Measurements from ENCODE around the gene NXPE1.
A peak's percentile ranks its signal among the peaks of the same experiment; 100 is the strongest.
"Not testable (repeated sequence)": the region's sequence is repeated elsewhere in the genome, so short reads cannot be mapped to it uniquely, and the experiment has no call there.

The NXPE1 gene

GRCh38 chr11:114559425-114560310 is at the start of gene NXPE1:
TSS of gene NXPE1 (minus strand) at chr11:114559881. CDS start at chr11:114551201, 8,680 bp downstream.
- no peak for DNase-seq (ENCODE audit: low read depth)

DNA sequence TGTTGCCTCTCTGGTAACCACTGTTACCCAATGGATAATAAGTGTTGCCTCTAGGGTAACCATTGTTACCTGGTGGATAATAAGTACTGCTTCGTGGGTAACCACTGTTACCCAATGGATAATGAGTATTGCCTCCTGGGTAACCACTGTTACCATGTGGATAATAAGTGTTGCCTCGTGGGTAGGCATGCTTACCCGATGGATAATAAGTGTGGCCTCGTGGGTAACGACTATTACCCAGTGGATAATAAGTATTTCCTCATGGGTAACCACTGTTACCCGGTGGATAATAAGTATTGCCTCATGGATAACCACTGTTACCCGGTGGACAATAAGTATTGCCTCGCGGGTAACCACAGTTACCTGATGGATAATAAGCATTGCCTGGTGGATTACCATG is 49.7 kb upstream of the NXPE1 start:
- DNase-seq (ENCODE audit: low read depth): no peak

- not testable (repeated sequence) for DNase-seq (ENCODE audit: low read depth)
Measured at GRCh38 chr11:114608605-114609004, 48.9 kb upstream of the NXPE1 start.

DNA sequence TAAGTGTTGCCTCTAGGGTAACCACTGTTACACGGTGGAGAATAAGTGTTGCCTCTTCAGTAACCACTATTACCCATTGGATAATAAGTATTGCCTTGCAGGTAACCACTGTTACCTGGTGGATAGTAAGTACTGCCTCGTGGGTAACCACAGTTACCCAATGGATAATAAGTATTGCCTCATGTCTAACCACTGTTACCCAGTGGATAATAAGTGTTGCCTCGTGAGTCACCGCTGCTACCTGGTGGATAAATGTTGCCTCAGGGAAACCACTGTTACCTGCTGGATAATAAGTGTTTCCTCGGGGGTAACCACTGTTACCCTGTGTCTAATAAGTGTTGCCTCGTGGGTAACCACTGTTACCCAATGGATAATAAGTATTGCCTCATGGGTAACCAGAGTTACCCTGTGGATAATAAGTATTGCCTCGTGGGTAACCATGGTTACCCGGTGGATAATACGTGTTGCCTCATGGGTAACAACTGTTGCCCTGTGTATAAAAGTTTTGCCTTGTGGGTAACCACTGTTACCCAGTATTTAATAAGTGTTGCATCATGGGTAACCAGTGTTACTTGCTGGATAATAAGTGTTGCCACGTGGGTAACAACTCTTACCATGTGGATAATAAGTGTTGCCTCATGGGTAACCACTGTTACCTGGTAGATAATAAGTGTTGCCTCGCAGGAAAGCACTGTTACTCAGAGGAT is 48.2 kb upstream of the NXPE1 start:
- DNase-seq (ENCODE audit: low read depth): no peak

DNA sequence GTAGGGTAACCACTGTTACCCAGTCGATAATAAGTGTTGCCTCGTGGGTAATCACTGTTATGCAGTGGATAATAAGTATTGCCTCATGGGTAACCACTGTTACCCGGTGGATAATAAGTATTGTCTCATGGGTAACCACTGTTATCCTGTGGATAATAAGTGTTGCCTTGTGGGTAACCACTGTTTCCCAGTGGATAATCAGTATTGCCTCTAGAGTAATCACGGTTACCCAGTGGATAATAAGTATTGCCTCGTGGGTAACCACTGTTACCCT is 47.1 kb upstream of the NXPE1 start:
- DNase-seq (ENCODE audit: low read depth): not testable (repeated sequence)

DNA sequence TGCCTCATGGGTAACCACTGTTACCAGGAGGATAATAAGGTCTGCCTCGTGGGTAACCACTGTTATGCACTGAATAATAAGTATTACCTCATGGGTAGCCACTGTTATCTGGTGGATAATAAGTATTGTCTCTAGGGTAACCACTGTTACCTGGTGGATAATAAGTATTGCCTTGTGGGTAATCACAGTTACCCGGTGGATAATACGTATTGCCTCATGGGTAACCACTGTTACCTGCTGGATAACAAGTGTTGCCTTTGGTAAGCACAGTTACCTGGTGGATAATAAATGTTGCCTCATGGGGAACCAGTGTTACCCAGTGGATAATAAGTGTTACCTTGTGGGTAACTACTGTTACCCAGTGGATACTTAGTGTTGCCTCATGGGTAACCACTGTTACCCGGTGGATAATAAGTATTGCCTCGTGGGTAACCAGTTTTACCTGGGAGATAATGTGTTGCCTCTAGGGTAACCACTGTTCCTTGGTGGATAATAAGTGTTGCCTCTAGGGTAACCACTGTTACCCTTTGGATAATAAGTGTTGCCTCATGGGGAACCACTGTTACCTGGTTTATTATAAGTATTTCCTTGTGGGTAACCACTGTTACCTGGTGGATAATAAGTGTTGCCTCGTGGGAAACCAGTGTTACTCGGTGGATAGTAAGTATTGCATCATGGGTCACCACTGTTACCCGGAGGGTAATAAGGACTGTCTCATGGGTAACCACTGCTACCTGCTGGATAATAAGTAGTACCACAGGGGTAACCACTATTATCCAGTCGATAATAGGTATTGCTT is 46.5 kb upstream of the NXPE1 start:
- DNase-seq (ENCODE audit: low read depth): no peak

DNA sequence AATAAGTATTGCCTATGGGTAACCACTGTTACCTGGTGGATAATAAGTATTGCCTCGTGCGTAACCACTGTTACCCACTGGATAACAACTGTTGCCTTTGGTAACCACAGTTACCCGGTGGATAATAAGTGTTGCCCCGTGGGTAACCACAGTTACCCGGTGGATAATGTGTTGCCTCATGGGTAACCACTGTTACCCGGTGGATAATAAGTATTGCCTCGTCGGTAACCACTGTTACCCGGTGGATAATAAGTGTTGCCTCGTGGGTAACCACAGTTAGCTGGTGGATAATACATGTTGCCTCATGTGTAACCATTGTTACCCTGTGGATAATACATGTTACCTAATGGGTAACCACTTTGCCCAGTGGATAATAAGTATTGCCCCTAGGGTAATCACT is 45.7 kb upstream of the NXPE1 start:
- no peak for DNase-seq (ENCODE audit: low read depth)

DNA sequence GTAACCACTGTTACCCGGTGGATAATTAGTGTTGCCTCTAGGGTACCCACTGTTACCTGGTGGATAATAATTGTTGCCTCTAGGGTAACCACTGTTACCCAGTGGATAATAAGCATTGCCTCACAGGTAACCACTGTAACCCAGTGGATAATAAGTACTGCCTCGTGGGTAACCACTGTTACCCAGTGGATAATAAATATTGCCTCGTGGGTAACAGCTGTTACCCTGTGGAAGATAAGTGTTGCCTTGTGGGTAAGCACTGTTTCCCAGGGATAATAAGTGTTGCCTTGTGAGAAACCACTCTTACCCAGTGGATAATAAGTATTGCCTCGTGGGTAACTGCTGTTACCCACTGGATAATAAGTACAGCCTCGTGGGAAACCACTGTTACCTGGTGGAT is 45.2 kb upstream of the NXPE1 start:
- DNase-seq (ENCODE audit: low read depth): no peak

DNA sequence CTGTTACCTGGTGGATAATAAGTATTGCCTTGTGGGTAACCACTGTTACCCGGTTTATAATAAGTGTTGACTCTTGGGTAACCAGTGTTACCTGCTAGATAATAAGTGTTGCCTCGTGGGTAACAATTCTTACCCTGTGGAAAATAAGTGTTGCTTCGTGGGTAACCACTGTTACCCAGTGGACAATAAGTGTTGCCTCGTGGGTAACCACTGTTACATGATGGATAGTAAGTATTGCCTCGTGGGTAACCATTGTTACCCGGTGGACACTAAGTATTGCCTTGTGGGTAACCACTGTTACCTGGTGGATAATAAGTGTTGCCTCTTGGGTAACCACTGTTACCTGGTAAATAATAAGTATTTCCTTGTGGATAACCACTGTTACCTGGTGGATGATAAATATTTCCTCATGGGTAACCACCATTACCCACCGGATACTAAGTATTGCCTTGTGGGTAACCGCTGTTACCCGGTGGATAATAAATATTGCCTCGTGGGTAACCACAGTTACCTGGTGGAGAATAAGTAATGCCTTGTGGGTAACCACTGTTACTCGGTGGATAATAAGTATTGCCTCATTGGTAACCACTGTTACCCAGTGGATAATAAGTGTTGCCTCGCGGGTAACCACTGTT is 44.6 kb upstream of the NXPE1 start:
- DNase-seq (ENCODE audit: low read depth): no peak

DNA sequence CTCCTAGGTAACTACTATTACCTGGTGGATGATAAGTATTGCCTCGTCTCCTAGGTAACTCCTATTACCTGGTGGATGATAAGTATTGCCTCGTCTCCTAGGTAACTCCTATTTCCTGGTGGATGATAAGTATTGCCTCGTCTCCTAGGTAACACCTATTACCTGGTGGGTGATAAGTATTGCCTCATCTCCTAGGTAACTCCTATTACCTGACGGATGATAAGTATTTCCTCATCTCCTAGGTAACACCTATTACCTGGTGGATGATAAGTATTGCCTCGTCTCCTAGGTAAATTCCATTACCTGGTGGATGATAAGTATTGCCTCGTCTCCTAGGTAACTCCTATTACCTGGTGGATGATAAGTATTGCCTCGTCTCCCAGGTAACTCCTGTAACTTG is 43.5 kb upstream of the NXPE1 start:
- DNase-seq (ENCODE audit: low read depth): not testable (repeated sequence)

- no peak for DNase-seq (ENCODE audit: low read depth)
Measured at GRCh38 chr11:114598461-114598860, 38.8 kb upstream of the NXPE1 start.

- DNase-seq (ENCODE audit: low read depth): no peak
Measured at GRCh38 chr11:114596175-114596919, 36.7 kb upstream of the NXPE1 start.

- no peak for DNase-seq (ENCODE audit: low read depth)
Measured at GRCh38 chr11:114595571-114595970, 35.9 kb upstream of the NXPE1 start, which contains the start of gene NXPE4. TSS of gene NXPE4 (minus strand) at chr11:114595786. CDS start at chr11:114594759, 1,027 bp downstream.

GRCh38 chr11:114594703-114595102 is 35.0 kb upstream of the NXPE1 start:
- DNase-seq (ENCODE audit: low read depth): no peak

GRCh38 chr11:114587398-114587953 is 27.8 kb upstream of the NXPE1 start:
- DNase-seq (ENCODE audit: low read depth): no peak

DNA sequence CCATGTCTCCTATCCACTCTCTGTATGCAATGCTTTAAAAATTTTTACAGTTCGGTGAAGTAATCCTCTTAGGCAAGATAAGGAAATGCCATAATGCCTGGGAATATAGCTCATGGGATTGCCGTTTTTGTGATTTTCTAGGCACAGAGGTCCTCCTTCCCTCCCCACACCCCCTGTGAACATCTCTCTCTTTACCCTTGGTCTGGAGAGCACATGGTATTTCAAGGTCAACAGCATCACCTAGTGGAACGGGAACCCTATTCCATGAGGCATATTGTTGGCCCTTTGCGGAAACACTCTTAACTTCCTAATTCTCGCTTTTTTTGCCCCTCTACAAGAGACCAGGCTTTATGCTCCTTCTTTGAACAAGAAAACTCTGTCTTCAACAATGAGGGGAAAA is 27.1 kb upstream of the NXPE1 start:
- no peak for DNase-seq (ENCODE audit: low read depth)

DNA sequence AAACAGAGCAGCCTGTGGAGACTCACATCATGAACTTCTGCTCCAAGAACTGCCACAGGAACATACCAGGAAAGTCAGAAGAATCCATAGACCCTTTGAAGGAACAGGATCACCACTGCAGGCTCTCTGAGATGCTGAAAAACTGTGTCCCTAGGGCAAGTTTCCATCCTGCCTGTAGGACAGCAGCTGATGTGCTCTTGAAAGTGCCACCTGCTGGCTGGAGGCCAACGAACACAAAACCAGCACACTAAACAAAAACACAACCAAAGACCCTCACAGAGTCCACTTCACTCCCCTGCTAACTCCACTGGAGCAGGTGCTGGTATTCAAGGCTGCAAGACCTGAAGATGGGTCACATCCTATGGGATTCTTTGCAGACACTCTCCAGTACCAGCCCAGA is 12.0 kb upstream of the NXPE1 start:
- no peak for DNase-seq (ENCODE audit: low read depth)

- DNase-seq (ENCODE audit: low read depth): no peak
Measured at GRCh38 chr11:114569801-114570200, 10.1 kb upstream of the NXPE1 start.

DNA sequence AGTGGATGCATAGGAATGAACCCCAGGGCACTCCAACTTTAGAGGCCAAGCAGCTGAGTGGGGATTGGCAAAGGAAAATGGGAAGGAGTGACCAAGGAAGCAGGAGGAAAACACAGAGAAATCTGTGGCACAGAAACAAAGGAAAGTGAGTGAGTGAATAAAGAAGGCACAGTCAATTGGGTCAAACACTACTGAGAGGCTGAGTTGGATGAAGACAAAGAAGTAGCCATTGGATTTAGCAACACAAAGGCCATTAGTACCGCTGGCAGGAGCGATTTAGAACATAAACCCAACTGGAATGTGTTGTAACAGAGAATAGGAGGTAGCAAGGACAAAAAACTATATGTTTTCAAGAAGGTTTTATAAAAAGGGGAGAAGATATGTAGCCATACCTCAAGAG is 6.6 kb upstream of the NXPE1 start:
- no peak for DNase-seq (ENCODE audit: low read depth)

GRCh38 chr11:114564831-114565230 is 5.2 kb upstream of the NXPE1 start:
- no peak for DNase-seq (ENCODE audit: low read depth)

- peak; percentile 8 for DNase-seq (ENCODE audit: low read depth)
Measured at GRCh38 chr11:114563077-114563476, 3.4 kb upstream of the NXPE1 start.
